Skeletal muscle tissue (tissue), 4 donors: ENCODE measurements around the gene PYCARD. TPM values are rescaled to one million over a fixed set of nuclear protein-coding genes. Genes with fewer than 3 reads are reported as not detected.

Experiments
- H3K27ac ChIP-seq: one replicate; pipeline ENCODE4 v1.7.0; 2013; ENCODE audit warnings: mild to moderate bottlenecking, low read depth, low read length, inconsistent platforms
- H3K27me3 ChIP-seq, 3 donors: one replicate each; pipeline ENCODE4 v1.7.0; 2013; ENCODE audit warnings: low read length in 3 of 3; ENCODE audit not compliant: control insufficient read depth in 3 of 3, insufficient read depth in 3 of 3
- H3K36me3 ChIP-seq, 3 donors: one replicate each; pipeline ENCODE4 v1.7.0; 2013; ENCODE audit warnings: low read length in 3 of 3; ENCODE audit not compliant: control insufficient read depth in 3 of 3, insufficient read depth in 3 of 3
- H3K4me1 ChIP-seq, 3 donors: one replicate each; pipeline ENCODE4 v1.7.0; 2013; ENCODE audit warnings: low read length in 3 of 3, mild to moderate bottlenecking in 3 of 3; ENCODE audit not compliant: control insufficient read depth in 3 of 3, insufficient read depth in 3 of 3
- H3K4me3 ChIP-seq, 3 donors: one replicate each; pipeline ENCODE4 v1.7.0; 2013; ENCODE audit warnings: low read length in 3 of 3
- H3K9ac ChIP-seq, 3 donors: one replicate each; pipeline ENCODE4 v1.7.0; 2013; ENCODE audit warnings: low read length in 3 of 3, mild to moderate bottlenecking in 3 of 3, moderate library complexity in 2 of 3, low read depth in 1 of 3
- H3K9me3 ChIP-seq, 3 donors: one replicate each; pipeline ENCODE4 v1.7.0; 2013; ENCODE audit warnings: low read length in 3 of 3; ENCODE audit not compliant: control insufficient read depth in 3 of 3
- total RNA-seq: library from RNA; depleted of rRNA; stranded (reverse); fragments of >200 nt; gene quantifications from one replicate; pipeline ENCODE4 v1.2.3, GENCODE V29; 2014
- donor health status: Osteomylitis.

The PYCARD gene
- total RNA-seq, 1 donor from 2014 or later: 27.1 TPM

DNA sequence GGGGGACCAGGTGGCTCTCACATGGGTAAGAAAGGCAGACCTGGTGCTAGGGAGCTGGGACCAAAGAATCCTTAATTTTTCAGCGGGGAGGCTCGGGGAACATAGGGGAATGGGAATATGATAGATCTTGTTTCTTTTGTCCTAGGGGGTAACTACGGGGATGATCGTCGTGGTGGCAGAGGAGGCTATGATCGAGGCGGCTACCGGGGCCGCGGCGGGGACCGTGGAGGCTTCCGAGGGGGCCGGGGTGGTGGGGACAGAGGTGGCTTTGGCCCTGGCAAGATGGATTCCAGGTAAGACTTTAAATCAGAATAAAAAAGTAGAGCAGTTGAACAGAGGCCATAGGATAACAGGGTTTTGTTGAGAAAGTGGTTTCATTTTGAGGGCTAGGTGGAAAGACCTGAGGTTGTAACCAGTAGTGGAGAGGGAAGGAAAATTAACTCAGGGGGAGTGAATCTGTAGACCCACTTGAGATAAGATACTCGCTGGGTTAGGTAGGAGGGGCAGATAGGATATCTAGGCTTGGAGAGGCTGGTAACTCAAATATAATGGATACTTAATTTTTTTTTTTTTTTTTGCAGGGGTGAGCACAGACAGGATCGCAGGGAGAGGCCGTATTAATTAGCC is 11.6 kb downstream of the PYCARD start:
- no peak overlapping the region for H3K4me3 ChIP-seq
- H3K36me3 ChIP-seq: peaks cover 77 to 97% (median 89%) of the 10 kb centered on the region in 3 donors
- H3K9ac ChIP-seq: no peak overlapping the region
- peaks cover 0 to 11% (median 0%) of the 10 kb centered on the region in 3 donors for H3K4me1 ChIP-seq
- no peaks in the 10 kb centered on the region for H3K9me3 ChIP-seq
- no peaks in the 10 kb centered on the region for H3K27me3 ChIP-seq
- H3K27ac ChIP-seq: no peak overlapping the region

DNA sequence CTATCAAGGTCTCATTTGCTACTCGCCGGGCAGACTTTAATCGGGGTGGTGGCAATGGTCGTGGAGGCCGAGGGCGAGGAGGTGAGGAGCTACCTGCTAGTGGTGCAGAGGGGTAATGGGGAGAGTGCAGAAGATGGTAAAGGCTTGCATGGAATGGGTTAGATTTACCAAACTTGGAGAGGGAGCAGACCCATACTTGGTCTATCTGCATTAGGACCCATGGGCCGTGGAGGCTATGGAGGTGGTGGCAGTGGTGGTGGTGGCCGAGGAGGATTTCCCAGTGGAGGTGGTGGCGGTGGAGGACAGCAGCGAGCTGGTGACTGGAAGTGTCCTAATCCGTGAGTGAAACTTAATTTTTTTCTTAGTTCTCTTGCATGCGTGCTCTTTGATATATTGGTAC is 12.5 kb downstream of the PYCARD start:
- no peak overlapping the region for H3K27ac ChIP-seq
- no peaks in the 10 kb centered on the region for H3K9me3 ChIP-seq
- H3K9ac ChIP-seq: no peak overlapping the region
- H3K4me1 ChIP-seq: peaks cover 0 to 11% (median 0%) of the 10 kb centered on the region in 3 donors
- H3K36me3 ChIP-seq: peaks cover 80 to 98% (median 90%) of the 10 kb centered on the region in 3 donors
- no peaks in the 10 kb centered on the region for H3K27me3 ChIP-seq
- H3K4me3 ChIP-seq: no peak overlapping the region

DNA sequence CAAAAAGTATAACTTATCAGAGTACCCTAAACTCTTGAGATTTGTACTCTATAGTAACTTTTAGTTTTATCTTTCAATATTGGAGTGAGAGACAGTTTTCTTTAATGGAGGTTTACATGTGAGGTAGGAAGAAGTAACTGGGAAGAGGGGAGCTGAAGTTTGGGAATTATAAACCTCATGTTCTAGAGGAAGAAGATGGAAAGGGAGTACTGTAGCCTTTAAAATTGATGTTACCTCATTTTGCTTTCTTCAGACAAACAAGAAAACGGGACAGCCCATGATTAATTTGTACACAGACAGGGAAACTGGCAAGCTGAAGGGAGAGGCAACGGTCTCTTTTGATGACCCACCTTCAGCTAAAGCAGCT is 13.2 kb downstream of the PYCARD start:
- H3K27ac ChIP-seq: no peak overlapping the region
- peaks cover 81 to 97% (median 91%) of the 10 kb centered on the region in 3 donors for H3K36me3 ChIP-seq
- no peak overlapping the region for H3K9ac ChIP-seq
- no peaks in the 10 kb centered on the region for H3K27me3 ChIP-seq
- H3K9me3 ChIP-seq: no peaks in the 10 kb centered on the region
- no peak overlapping the region for H3K4me3 ChIP-seq
- H3K4me1 ChIP-seq: peaks cover 0 to 11% (median 0%) of the 10 kb centered on the region in 3 donors

DNA sequence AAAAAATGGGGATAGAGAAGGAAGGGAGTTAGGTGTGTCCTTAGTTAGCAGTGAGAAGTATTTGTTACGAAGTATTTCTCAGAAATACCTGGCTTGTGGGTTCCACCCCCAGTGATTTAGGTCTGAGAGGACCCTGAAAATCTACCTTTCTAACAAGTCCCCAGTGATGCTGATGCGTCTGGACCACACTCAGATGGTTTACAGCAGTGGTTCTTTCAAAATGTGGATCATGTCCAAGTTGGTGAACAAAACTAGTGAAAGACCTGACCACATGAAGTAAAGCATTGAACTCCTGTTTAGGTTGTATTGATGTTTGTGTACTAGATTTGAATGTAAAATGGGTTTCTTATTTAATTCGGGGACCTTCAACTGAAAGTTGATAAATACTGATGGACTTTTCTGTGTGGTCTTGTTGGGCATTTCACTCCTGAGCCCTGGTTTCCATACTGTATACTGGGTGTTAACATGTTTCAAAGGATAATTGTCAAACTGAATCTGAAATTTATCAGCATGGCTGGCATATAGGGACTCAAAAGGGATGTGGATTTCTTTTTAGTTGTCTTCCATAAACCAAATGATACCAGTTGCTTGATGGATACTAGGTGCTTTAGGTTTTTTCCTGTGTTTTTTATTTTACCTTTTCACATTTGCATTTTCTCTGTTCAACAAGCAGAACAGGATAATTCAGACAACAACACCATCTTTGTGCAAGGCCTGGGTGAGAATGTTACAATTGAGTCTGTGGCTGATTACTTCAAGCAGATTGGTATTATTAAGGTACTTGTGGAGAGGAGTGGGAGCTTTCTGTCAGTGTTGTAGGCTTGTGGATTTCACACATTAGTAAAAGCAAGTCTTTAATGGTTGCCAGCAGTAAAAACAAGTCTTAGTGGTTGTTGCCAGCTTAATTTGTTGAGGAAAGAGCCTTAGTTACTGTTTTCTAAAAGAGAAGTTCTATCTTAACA is 13.8 kb downstream of the PYCARD start:
- no peaks in the 10 kb centered on the region for H3K27me3 ChIP-seq
- H3K4me1 ChIP-seq: peaks cover 4 to 16% (median 4%) of the 10 kb centered on the region in 3 donors
- H3K9ac ChIP-seq: no peak overlapping the region
- no peak overlapping the region for H3K27ac ChIP-seq
- H3K9me3 ChIP-seq: no peaks in the 10 kb centered on the region
- H3K36me3 ChIP-seq: peaks cover 79 to 96% (median 93%) of the 10 kb centered on the region in 3 donors
- H3K4me3 ChIP-seq: no peak overlapping the region

DNA sequence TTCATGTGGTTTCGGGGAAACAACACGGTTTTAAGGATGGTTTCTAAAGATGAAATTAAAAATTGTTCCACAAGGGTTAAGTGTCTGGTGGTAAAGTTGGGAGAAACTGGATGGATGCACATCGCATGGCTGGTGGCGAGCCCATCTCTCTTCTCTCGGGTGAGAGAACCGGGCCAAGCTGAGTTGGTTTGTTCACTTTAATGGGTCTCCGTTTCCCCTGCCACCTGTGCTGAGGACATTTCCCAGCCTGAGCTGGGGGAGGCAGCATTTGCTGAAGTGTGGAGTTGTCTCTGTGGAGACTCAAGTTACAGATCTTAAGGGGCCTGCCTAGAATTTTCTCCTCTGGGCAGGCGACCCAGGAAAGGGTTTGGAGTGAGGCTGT is 14.8 kb downstream of the PYCARD start:
- no peak overlapping the region for H3K9ac ChIP-seq
- H3K27me3 ChIP-seq: no peaks in the 10 kb centered on the region
- H3K4me1 ChIP-seq: peaks cover 13 to 25% (median 13%) of the 10 kb centered on the region in 3 donors
- peaks cover 77 to 95% (median 94%) of the 10 kb centered on the region in 3 donors for H3K36me3 ChIP-seq
- H3K27ac ChIP-seq: no peak overlapping the region
- H3K9me3 ChIP-seq: no peaks in the 10 kb centered on the region
- no peak overlapping the region for H3K4me3 ChIP-seq

DNA sequence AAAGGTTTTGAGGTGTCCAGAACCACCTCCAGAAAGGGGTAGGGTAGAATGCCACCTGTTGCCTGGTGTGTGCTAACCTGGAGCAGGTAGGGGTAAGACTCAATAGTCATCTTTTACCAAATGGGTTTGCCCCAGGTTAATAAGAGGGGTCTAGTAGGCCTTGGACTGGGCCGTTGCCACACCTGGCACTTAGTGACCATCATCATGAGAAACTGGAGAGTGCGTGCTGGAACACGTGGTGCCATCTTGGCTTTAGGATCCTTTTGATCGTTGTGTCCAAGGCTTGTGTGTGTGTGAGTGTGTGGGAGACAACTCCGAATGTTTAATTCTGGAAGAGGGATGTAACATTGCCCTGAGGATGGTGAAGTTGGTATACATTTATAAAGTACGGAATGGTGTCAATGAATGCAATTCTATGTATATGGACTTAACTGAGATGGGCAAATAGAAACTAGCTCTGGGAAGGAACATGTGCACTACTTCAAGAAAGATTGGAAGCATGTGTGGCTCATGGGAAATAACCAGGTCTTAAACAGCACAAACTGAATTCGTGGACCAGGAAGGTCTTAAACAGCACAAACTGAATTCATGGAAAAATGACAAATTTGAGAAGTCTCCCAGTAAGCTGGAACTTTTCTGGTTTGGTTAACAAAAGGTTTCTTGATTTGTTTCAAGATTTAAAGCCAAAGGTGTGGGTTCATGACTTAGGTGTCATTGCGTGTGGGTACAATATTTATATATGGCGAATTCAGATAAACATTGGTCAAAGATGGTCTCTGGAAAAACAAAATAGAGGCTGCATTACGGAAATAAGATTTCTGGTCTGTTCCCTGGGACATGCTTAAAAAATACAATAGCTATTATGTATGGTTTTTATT is 15.4 kb downstream of the PYCARD start:
- Histone ChIP-seq H3K36me3 (peaks cover 82 to 95% (median 94%) of the 10 kb centered on the region in 3 donors), H3K9me3 (no peaks in the 10 kb centered on the region), H3K4me3 (no peak overlapping the region), H3K27ac (no peak overlapping the region), H3K4me1 (peaks cover 19 to 32% (median 20%) of the 10 kb centered on the region in 3 donors), H3K27me3 (no peaks in the 10 kb centered on the region), H3K9ac (no peak overlapping the region)

DNA sequence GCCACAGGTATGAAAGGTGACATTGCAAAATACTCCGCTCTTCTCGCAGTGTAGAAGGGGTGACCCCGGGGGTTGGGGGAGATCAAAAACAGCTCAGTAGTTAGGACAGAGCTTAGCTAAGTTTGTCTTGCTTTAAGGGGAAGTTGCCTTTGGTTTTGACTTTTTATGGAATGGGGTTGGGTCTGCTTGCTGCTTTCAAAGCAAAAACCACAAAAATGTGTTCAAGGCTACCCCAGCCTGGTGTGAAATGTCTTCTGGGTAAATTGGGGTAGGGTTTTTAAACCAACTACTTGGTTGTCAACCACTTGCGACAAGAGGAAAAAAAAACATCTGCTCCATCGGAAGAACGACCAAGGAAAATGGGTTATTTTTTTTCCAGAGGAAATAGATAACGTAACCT is 16.4 kb downstream of the PYCARD start:
- H3K4me3 ChIP-seq: no peak overlapping the region
- H3K9me3 ChIP-seq: no peaks in the 10 kb centered on the region
- H3K9ac ChIP-seq: no peak overlapping the region
- H3K36me3 ChIP-seq: peaks cover 72 to 85% (median 84%) of the 10 kb centered on the region in 3 donors
- H3K27ac ChIP-seq: no peak overlapping the region
- peaks cover 28 to 42% (median 29%) of the 10 kb centered on the region in 3 donors for H3K4me1 ChIP-seq
- no peaks in the 10 kb centered on the region for H3K27me3 ChIP-seq

DNA sequence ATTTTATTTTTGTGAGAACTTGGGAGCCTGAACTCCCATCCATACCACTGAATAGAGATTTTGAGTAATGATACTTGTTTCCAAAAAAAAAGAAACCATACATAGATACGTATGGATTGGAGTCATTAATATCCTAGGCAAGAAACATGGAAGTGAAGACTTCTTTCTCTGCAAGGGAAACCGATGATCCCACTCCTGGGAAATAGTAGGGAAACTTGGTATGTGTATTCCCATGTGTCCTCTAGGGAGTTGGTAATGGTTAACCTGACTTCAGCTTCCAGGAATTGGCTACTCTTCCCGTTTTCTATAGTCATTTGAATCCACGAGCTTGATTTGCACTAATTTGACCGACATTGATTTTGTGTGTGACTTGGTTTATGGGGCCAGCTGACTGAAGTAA is 17.2 kb downstream of the PYCARD start:
- H3K27me3 ChIP-seq: no peaks in the 10 kb centered on the region
- H3K9me3 ChIP-seq: no peaks in the 10 kb centered on the region
- peaks cover 63 to 77% (median 76%) of the 10 kb centered on the region in 3 donors for H3K36me3 ChIP-seq
- no peak overlapping the region for H3K9ac ChIP-seq
- H3K4me3 ChIP-seq: no peak overlapping the region
- no peak overlapping the region for H3K27ac ChIP-seq
- peaks cover 32 to 42% (median 32%) of the 10 kb centered on the region in 3 donors for H3K4me1 ChIP-seq

DNA sequence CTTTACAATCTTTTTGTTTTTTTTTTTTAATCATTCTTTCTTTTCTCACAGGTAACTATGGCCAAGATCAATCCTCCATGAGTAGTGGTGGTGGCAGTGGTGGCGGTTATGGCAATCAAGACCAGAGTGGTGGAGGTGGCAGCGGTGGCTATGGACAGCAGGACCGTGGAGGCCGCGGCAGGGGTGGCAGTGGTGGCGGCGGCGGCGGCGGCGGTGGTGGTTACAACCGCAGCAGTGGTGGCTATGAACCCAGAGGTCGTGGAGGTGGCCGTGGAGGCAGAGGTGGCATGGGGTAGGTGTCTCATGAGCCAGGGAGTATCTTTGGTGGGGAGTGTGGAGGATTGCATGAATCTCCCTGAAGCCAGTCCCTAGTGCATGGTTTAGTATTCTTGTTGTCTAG is 17.7 kb downstream of the PYCARD start:
- peaks cover 32 to 42% (median 32%) of the 10 kb centered on the region in 3 donors for H3K4me1 ChIP-seq
- no peak overlapping the region for H3K4me3 ChIP-seq
- H3K27ac ChIP-seq: no peak overlapping the region
- no peak overlapping the region for H3K9ac ChIP-seq
- H3K9me3 ChIP-seq: no peaks in the 10 kb centered on the region
- H3K36me3 ChIP-seq: peaks cover 59 to 72% (median 72%) of the 10 kb centered on the region in 3 donors
- H3K27me3 ChIP-seq: no peaks in the 10 kb centered on the region
